Breast epithelium (tissue), 3 donors: ENCODE results near the gene SMIM41.

Source experiments
- POLR2A ChIP-seq: fragments of 450-650 bp; IDR thresholded peaks from one replicate; pipeline ENCODE4 v1.6.1; 2016; ENCODE audit warnings: antibody characterized with exemption, mild to moderate bottlenecking, moderate library complexity
- POLR2AphosphoS5 ChIP-seq, 3 donors: sonication (generic); formaldehyde crosslinking; IDR thresholded peaks; one replicate each; pipeline ENCODE4 v1.6.1; 2017; ENCODE audit warnings: antibody characterized with exemption in 3 of 3
- TF ChIP-seq, protein P1 (sequence below), 3 donors: fragments of 450-650 bp; IDR thresholded peaks; one replicate each; pipeline ENCODE4 v1.5.1; 2016 to 2017; ENCODE audit warnings: antibody characterized with exemption in 3 of 3, mild to moderate bottlenecking in 3 of 3, moderate library complexity in 3 of 3

DNA sequence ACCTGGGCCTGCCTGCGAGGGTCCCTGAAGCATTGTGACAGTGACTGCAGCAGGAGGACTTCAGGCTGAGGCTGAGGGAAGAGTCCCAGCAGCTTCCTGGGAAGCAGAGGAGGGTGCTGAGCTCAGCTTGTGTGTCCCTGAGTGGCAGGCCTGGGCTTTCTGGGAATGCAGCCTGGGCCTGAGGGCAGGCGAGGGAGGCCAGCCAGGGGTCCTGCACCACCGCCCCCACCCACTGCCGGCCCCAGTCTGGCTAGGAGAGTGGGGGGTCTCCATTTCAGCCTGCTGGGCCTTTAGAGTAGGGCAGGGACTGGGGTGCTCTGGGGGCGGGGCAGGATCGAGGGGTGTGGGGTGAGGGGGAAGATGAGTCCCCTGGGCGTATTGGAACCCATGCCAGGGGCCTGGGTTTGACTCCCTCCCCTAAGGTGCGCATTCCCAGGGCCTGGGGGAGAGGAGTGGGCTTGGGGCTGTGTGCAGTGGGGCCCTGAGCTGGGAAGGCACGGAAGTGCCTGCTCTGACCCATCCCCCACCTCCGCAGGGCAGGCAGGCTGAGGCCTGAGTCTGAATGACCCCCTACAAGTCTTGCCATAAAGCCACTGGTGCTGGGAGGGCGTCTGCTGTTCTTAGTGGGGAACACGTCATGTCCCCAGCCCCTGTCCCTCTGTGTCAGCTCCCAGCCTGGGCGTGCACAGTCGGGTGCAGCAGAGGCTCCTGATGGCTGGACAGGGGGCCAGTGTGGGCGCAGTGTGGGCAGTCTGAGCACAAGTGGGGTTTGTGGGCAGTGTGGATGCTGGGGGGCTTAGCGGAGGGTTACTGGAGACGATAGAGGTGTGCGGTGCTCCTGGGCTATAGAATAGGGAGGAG, 66.0 kb downstream of the SMIM41 start:
- TF ChIP-seq, protein P1, sequence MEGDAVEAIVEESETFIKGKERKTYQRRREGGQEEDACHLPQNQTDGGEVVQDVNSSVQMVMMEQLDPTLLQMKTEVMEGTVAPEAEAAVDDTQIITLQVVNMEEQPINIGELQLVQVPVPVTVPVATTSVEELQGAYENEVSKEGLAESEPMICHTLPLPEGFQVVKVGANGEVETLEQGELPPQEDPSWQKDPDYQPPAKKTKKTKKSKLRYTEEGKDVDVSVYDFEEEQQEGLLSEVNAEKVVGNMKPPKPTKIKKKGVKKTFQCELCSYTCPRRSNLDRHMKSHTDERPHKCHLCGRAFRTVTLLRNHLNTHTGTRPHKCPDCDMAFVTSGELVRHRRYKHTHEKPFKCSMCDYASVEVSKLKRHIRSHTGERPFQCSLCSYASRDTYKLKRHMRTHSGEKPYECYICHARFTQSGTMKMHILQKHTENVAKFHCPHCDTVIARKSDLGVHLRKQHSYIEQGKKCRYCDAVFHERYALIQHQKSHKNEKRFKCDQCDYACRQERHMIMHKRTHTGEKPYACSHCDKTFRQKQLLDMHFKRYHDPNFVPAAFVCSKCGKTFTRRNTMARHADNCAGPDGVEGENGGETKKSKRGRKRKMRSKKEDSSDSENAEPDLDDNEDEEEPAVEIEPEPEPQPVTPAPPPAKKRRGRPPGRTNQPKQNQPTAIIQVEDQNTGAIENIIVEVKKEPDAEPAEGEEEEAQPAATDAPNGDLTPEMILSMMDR (IDR thresholded peaks at IDR 0.05) = no peak
- no peak for TF ChIP-seq POLR2AphosphoS5 (IDR thresholded peaks at IDR 0.05)
- no peak for TF ChIP-seq POLR2A
